ENCODE data around the gene ZNHIT3.

DNA sequence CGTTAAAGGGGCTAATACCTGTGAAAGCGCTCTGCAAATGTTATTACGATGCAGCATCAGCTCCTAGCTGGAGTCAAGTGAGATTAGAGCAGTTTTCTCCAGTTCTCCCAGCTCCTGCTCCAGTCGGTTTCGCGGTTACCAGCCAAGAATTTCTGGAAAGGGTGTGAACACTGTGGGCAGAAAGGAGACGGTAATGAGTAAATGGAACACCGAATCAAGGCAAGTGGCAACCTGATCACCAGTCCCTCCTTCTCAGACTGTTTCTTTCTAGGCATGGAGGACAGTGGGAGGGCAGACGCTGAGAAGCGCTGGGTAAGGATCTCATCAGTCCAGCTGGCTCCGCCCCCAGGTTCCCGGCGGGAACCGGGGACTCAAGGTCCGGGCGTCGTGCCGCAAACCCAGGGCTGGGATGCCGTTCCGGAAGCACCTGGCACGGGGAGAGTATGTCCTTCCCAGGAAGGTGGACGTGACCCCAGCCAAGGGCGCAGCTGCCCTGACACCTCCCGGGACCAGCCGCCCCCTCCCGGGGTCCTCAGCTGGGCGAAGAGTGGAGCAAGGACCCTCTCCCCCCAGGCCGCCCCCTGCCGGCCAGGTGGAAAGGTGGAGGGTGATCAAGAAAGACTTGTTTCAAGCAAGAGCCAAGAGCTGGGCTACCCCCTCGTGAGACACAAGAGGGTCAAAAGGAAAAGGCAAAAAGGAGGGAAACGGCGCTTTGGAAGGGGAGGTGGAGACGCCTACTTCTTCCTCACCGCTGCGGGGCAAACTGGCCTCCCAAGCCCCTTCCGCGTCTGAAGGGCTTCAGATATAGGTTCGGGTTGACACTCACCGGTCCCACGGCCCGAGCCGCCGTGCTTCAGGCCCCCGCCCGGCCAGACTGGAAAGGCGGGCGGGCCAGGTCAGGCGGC is 47.7 kb downstream of the ZNHIT3 start:
- no peak for TF ChIP-seq CTCF (IDR thresholded peaks at IDR 0.05; ENCODE audit: insufficient read depth, low read length)
- TF ChIP-seq, protein P1, sequence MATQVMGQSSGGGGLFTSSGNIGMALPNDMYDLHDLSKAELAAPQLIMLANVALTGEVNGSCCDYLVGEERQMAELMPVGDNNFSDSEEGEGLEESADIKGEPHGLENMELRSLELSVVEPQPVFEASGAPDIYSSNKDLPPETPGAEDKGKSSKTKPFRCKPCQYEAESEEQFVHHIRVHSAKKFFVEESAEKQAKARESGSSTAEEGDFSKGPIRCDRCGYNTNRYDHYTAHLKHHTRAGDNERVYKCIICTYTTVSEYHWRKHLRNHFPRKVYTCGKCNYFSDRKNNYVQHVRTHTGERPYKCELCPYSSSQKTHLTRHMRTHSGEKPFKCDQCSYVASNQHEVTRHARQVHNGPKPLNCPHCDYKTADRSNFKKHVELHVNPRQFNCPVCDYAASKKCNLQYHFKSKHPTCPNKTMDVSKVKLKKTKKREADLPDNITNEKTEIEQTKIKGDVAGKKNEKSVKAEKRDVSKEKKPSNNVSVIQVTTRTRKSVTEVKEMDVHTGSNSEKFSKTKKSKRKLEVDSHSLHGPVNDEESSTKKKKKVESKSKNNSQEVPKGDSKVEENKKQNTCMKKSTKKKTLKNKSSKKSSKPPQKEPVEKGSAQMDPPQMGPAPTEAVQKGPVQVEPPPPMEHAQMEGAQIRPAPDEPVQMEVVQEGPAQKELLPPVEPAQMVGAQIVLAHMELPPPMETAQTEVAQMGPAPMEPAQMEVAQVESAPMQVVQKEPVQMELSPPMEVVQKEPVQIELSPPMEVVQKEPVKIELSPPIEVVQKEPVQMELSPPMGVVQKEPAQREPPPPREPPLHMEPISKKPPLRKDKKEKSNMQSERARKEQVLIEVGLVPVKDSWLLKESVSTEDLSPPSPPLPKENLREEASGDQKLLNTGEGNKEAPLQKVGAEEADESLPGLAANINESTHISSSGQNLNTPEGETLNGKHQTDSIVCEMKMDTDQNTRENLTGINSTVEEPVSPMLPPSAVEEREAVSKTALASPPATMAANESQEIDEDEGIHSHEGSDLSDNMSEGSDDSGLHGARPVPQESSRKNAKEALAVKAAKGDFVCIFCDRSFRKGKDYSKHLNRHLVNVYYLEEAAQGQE (IDR thresholded peaks at IDR 0.05; ENCODE audit: insufficient replicate concordance, low read depth) = no peak
- no peak for TF ChIP-seq GABPA (IDR thresholded peaks at IDR 0.05; ENCODE audit: low read depth)
- no peak for TF ChIP-seq SPI1 (IDR thresholded peaks at IDR 0.05; ENCODE audit: borderline replicate concordance, low read depth)
- no peak for TF ChIP-seq POLR2AphosphoS5 (IDR thresholded peaks at IDR 0.05; ENCODE audit: low read depth)

Measured in HL-60 (cell line).